CD4-positive, alpha-beta T cell treated with Interferon alpha-2 for 1 hour (primary cell): ENCODE measurements around the gene NACC2.
A peak's percentile ranks its signal among the peaks of the same experiment; 100 is the strongest.
"Not testable (repeated sequence)": the region's sequence is repeated elsewhere in the genome, so short reads cannot be mapped to it uniquely, and the experiment has no call there.

ENCODE experiments used
- DNase-seq, 2 donors: peaks; one replicate each; pipeline ENCODE4 v3.0.0-alpha.2; 2020 to 2022

The NACC2 gene

DNA sequence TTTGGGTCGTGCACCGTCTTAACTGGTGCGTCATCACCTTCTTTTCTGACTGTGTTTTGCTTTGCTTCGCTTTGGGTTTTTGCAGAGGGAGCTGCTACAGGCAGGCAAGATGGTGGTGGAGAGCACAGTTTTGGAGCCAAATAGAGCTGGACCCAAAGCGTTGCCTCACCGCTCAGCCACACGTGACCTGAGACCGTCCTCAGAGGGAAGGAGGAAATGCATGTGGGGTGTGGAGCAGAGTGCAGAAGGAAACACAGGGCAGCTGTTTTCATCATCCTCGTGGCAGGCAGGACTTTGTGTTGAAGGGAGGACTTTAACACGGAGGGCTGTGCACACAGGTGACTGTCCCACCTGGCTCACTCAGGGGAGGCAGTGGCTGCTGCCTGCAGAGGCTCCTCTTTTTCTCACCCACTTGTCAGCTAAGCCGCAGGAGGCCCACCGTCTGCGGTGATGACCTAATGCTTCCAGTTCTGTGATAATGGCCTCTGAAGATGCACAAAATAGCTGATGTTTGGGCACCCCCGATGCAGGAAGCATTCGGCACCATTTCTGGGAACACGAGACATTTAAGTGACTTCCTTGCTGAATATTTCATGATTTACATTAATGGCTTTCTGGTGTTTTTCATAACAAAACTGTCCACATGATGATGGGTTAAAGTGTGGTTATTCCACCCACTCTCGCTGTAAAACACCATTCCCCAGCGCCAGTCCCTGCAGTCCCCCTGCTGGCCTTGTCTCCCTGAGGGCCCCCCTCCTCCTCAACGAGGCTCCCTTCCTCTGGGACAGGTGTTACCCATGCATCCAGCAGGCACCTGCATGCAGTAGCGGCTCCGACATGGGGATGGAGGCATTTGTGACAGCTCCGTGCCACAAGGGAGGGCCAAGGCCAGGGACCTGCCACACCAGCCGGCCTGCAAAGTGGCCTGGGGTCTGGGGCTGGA lies 121.5 kb downstream of the NACC2 start:
- DNase-seq, result peak in 1 of 2 donors; percentile 41

DNA sequence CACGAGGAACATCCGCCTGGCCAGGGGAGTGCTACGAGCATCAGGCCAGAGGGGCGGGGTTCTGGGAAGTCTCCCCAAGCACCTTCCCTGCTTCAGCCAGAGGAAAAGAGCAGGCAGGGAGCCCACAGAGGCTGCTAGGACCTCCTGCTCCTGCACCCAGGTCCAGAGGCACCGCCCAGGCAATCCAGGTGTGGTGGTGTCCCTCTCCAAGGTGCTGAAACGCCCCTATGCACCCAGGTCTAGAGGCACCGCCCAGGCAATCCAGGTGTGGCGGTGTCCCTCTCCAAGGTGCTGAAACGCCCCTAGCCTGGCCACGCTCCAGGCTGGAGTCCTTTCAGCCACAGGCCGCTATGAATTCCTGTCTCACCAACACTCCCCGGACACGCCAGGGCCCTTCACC lies 123.2 kb downstream of the NACC2 start:
- peak; percentile 30 to 57 for DNase-seq

DNA sequence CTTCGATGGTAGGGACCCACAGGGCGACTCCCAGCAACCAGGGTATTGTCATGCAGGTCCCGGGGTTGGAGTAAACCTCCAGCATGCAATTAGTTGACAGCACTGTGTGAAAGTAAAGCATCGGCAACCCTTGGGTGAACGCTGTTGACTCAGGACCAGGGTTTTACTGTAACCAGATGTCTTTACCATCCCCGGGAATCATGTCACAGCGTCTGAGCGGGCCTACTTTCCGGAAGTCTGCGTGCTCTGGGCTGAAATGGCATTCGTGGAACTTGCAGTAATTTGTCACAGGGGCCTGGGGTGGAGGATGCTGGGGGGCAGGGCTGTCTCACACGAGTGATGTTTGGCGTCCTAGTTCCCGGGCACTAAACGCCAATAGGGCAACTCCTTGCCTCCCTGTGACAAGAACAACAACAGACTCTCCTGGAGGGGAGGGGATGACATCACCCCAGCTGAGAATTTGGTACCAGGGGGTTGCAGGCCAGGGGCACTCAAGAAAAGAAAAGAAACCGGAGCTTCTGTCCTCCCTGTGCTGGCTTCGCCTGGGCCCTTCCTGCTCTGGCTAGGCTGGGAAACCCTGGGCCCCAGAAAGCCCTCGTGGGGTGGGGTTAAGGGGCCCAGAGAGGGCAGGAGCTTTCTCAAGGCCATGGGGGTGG lies 123.8 kb downstream of the NACC2 start:
- no peak for DNase-seq

DNA sequence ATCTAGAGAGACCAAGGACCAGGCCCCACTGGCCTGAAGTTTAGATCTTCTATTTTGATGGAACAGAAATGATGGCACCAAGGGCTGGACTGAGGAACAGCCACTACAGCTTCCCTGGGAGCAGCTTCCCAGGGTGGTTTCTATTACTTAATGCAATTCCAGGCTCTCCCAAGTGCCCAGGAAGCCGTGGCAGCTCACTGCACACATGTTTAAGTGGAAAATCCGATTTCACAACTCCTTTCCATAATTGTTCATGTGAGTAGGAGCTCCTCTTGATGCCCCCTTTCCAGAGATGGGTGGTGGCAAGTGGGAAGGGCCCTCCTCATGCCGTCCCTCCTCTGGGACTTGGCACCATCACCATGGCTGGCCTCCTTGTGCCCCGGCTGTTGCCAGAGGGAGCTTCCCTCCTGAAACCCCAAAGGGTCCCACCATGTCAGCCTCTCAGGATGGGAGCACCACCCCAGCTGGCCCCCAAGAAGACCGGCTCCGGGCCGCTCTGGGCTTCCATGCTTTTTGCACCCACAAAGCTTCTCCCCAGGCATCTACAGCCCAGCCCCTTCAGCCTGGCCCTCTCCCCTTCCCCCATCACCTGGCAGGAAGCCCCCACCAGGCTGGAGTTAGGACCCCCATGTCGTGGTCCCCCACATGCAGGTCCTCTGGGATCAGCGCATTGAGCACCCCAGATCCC lies 124.8 kb downstream of the NACC2 start:
- DNase-seq, result no peak

DNA sequence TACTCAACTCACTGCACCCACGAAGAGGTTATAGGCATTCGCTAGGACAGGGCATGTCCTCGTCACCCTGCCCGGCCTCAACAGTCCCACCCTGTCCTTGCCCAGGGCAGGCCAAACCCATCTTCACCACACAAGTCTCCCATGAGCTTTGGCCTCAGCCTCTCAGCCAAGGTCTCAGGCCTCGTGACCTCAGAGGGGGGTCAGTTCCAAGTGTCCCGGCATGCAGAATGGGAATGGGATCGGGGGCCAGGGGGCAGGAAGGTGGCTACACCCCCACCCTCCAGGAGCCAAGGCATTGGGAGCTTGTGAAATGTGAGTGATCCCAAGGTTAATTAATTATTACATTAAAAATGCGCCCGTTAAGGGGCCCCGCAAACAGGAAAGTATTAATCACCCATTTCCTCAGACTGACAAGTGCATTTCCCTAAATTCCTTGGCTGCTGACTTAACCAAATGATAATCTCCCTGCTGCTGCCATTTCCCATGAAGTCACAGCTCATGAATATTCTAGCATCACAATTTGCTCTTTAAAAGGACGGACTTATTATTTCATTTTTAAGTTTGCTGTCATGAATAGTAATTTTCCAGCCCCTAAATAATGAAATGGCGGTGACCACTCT lies 125.9 kb downstream of the NACC2 start:
- DNase-seq, result no peak

DNA sequence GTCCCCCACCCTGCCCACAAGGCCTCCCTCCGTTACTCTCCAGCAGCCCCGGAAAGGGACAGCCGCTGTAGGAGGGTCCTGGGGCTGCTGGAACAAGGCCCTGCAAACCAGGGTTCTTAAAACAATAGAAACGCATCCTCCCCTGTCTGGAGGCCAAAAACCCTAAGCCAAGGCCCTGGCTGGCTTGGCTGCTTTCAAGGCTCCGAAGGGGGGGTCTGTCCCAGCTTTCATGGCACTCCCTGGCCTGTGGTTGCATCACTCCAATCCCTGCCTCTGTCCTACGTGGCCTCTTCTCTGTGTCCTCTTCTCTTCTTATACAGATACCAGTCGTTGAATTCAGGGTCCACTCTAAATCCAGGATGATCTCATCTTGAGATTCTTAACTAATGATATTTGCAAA lies 126.5 kb downstream of the NACC2 start:
- no peak for DNase-seq

DNA sequence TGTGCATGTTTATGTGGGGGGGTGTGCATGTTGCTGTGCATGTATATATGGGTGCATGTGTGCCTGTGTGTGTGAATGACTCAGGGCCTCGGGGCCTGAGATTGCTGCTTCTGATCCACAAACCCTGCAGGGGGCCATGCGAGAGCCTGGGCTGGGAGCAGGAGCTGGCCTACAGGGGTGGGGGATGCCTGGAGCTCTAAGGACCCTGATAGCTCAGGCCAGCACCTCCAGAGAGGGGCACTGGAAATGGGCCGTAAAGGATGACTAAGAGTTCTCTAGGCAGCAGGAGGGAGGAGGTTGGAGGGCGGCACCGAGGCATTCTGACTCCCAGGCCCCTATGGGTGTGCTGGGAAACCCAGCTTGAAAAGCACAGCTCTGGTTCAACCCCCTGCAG lies 127.0 kb downstream of the NACC2 start:
- no peak for DNase-seq

DNA sequence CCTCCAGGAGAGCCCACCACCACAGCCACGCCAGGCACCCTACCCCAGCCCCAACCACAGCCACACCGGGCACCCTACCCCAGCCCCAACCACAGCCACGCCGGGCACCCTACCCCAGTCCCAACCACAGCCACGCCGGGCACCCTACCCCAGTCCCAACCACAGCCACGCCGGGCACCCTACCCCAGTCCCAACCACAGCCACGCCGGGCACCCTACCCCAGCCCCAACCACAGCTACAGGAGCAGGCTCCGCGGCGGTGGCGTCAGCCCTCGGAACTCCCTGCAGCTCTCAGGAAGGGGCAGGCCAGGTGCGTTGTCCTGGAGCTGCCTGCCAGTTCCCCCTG lies 128.2 kb downstream of the NACC2 start:
- DNase-seq, result not testable (repeated sequence)

DNA sequence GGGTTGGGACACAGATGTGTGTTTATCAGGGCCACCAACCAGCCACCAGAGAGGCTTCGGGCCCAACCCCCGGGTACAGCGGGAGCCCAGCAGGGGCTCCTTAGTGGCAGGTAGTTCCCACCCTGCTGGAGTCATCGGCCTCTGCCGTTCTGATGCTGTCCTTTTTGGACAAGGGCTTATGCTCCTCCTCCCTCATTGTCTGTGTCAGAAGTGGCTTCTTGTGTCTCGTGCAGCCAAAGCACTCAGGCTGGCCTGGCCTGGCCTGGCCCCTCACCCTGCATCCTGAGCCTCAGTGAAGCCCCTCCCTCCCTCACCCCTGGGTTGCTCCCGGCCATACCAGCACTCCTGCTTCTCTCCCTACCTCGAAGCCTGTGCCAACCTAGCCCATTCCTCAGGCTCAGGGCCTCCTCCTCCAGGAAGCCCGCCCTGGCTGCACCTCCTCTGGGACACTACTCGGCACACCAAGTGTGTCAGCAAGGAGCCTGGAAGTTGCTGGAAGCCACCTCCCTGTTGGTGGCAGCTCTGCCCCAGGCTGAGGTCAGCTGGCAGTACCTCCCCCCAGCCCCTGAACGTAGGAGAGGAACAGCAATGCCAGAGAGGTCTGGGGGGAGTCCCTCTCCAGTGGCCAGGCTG lies 129.8 kb downstream of the NACC2 start:
- no peak for DNase-seq

DNA sequence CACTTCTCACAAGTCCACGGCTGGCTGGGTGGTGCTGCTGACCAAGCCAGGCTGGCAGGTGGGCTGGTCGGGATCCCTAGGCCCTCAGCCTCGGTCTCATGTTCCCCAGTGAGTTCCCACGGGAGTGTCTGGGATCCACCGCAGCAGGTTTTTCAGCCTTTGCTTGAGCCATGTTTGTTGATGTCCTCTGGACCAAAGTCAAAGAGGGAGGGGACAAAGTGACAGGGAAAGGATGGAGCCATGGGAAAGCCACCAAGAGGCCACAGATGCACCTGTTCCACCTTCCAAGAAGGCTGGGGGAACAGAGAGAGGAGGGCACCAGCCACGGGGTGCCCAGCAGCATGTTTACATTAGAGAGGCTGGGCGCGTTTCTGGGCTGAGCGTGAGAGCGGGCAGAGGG lies 131.2 kb downstream of the NACC2 start:
- DNase-seq, result no peak

DNA sequence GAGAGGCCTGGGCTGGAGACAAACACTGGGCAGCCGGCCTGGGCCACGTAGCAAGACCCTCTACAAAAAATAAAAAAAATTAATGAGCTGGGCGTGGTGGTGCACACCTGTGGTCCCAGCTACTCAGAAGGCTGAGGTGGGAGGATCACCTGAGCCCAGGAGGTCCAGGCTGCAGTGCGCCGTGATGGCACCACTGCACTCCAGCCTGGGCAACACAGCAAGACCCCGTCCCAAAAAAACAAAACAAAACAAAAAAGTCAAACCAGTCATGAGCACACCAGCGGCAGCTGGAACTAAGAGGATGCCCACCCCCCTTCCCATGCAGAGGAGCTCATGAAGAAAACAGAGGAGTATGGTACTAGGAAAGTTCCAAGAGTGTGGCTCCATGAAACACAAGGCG lies 131.8 kb downstream of the NACC2 start:
- DNase-seq, result no peak

DNA sequence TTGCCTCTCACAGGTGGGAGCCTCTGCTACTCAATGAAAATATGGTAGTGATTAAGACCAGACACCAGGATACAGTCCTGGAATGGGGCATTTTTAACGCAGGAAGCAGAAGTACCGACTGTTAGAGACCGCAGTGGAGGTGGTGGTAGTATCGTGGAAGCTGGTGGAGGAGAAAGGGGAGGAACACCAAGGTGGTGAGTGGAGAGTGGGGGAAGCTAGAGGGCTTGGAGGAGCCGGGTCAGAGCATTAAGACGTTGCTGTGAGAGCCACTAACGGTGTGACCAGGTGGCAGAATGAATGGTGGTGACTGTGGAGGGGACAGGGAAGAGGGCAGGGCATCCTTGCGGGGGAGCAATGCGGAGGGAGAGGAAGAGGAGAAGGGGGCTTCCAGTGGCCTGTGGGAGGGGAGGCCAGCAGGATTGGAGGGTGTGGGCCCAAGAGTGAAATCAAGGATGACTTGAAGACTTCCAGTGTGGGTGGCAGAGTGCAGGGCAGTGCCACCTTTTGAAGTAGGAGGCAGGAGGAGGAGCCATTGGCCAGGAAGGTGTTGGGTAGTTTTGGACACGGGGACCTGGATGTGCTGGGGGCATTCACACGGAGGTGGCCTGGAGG lies 132.3 kb downstream of the NACC2 start:
- DNase-seq, result no peak

DNA sequence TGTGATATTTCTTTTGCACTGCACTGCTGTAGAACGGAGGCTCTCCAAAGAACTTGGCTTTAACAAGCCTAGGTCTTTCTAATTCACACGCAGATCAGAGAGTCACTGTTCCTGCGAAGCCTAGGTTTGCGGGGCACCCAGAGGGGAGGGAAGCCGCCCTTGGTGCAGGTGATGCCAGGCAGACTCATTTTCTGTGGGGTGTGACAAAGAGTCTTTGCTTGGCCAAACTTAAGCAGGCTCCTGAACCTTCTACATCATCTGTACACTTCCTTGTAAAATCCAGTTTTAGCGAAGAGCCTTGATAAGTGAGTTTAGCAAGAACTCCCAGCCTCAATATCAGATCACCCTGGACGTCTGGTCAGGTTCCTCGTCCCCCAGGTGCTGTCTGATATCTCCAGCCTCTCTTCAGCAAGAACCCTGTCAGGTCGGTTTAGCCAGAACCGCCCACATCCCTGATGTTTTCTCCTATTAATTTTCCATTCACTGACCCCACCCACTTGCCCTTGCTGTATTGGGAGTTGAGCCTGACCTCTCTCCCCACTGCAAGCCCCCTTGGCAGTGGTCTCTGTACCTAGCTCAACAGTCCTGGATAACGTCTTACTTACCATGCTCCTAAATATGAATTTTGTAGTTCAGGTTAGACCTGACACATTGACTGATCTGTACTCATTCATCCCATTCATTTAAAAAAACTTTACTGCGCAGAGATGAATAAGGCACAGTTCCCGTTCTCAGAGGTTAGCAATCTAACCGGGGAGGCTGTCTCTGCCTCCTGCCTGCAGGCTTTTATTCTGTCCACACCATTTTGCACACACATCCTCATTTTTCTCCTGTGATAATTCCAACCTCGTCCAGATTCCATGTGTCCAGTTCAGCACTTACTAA lies 133.0 kb downstream of the NACC2 start:
- no peak for DNase-seq

DNA sequence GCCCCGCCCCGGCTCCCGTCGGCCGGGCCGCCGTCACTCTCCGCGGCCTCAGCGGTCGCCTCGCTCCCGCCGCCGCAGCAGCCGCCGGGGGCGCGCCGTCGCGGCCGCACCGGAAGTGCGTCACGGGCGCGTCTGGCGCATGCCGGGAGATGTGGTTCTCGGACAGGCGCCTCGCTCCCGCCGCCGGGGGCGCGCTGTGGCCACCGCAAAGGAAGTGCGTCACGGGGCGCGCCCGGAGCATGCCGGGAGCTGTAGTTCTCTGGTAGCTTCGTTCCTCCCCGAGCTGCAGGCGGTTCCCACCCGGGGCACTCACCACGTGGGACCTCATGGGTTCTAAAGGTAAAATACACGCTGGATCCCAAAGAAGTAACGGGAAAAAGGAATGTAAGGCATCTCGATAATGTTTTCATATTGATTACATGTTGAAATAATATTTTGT lies 133.8 kb downstream of the NACC2 start, which contains the start of gene UBAC1:
Gene UBAC1 (minus strand): TSS at position 97 of the 439 bp plus-strand sequence. CDS start 211 bp downstream, outside the sequence.
- peak; percentile 95 to 97 for DNase-seq

DNA sequence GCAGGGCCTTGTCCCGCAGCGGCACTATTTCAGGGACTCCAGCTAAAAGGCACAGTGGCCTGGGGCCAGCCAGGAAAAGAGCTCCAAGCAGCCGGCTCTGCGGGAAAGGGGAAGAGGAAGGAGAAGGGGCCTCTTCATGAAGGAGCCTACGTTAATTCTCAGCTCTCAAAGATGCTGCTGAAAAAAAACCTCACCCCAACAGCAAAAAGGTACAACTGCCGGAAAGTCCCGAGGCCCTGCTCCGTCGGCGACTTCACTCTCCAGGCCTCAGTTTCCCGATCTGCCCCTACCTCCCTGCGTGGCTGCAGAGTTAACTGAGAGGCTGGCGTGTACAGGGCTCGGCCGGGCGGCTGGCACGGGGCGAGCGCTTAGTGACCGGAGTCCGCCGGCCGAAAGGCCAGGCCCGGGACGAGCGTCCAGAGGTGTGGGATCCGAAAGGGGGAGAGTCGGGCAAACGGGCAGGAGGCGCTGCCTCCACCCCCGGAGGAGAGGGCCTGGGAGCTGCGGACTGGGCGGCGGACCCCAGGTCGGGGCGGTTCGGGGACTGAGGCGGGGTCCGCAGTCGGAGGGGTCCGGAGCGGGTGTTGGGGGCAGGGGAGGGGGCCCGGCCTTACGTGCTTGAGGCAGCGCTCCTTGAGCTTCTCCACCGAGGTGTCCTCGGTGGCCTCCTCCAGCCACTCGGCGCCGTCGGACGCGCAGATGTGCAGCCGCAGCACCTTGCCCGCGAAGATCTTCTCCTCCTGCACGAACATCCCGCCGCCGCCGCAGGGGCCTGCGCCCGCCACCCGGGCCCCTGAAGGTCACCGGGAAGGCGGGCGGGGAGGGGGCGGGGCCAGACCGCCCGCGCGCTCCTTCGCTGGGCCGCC lies 134.4 kb downstream of the NACC2 start:
- DNase-seq, result peak in 1 of 2 donors; percentile 12

DNA sequence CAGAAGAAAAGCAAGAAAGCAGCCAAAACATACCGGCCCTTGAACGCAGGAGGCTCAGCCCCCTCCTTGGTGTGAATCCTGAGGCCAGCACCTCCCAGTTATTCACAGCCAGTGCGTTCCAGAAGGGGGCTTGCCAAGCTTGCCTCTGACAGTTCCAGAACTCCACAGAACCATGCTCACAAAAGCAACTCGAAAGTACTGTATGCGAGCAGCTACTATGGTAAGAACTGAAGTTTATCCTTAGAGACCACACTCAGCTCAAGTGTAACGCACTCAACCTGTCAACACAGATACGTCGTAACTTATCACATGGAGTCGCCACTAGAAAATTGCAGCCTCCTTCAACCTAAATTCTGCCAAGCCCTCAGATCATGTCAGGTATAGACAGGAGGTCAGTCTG lies 135.3 kb downstream of the NACC2 start:
- DNase-seq, result no peak

DNA sequence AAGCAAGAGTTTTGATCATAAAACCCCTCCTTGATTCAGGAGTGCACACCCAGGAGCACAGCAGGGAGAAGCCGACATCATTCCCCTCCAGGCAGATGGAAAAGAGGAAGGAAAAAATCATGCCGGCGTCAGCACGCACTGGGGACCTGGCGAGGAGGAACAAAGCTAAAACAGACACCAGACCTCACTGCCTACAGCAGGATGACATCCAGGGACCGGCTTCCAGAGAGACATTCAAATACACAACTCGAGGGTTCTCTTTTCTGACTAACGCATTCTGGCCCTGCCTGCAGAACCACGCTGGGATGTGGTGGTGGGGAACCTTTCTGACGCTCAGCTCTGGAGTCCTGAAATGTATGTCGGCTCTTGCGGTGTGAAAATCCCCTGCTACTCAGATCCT lies 136.6 kb downstream of the NACC2 start:
- DNase-seq, result no peak

DNA sequence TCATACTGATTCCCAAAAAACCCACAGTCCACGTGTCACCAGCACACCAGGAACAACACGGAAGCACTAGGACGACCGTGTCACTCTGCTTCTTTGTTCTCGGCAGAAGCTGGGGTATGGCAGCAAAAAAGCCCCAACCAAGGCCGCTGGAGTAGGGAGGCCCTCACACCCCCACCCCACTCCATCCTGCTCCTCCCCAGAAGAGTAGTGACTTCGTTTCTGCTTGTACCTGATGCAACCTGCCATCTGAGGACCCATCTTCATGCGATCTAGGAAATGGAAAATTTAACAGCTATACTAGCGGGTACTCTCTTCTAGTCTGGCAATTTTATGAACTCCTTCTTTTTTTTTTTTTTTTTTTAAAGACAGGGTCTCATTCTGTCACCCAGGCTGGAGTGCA lies 137.7 kb downstream of the NACC2 start:
- DNase-seq, result no peak

DNA sequence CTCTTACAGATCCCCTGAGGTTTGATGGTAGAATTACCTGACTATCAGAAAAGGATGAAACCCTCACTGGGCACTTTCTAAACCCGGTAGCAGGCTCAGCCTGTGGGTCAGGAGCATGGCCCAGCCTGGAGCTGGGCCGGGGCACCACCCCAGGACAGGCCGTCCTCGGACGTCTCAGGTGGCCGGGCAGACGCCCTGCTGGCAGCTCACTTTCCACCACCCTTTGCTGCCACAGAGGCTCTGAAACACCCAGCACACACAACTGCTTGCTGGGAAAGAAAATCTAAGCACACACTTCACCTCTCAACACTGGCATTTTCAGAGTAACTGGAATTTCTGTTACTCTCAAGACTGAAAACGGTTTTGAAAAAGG lies 138.3 kb downstream of the NACC2 start:
- DNase-seq, result no peak
